IMR-90 (cell line): ENCODE measurements around the gene RASGRF2. TPM values are rescaled to one million over a fixed set of nuclear protein-coding genes. Genes with fewer than 3 reads are reported as not detected.

Experiments used
- ATAC-seq: fragments of 200-7000 bp; cut with Tn5 transposase; 2 replicates; pipeline ENCODE4 v1.9.1; 2020; ENCODE audit warnings: low read depth, mild to moderate bottlenecking, moderate library complexity
- BruUV-seq: library from RNA; stranded (reverse); fragments of 400-500 nt; replicated peaks from 2 replicates; lab custom pipeline; 2021; lab: Mats Ljungman, UMichigan
- CTCF ChIA-PET: fragments of 300-600 bp; formaldehyde crosslinking; extraction: SDS; loops from one replicate; lab custom pipeline; 2021; ENCODE audit warnings: antibody characterized with exemption; lab: Yijun Ruan, JAX
- POLR2A ChIA-PET: fragments of 300-600 bp; sonication (Branson Sonifier 250); formaldehyde crosslinking; loops from one replicate; lab custom pipeline; 2022; ENCODE audit warnings: antibody characterized with exemption; ENCODE audit not compliant: unreplicated experiment; lab: Charles Lee
- DNase-seq: peaks from one replicate; pipeline ENCODE4 v3.0.0; 2013
- H2AFZ ChIP-seq: replicated peaks from 2 replicates; pipeline ENCODE3; 2013; ENCODE audit warnings: low read length, mild to moderate bottlenecking; ENCODE audit not compliant: poor library complexity
- H2AK5ac ChIP-seq: 2 replicates; pipeline ENCODE4 v1.6.1; 2013; ENCODE audit warnings: low read depth, low read length, inconsistent platforms
- H2AK9ac ChIP-seq: replicated peaks from 2 replicates; pipeline ENCODE3; 2013; ENCODE audit warnings: mild to moderate bottlenecking, low read depth, low read length, moderate library complexity; ENCODE audit not compliant: poor library complexity
- H2BK120ac ChIP-seq: 2 replicates; pipeline ENCODE4 v1.6.1; 2013; ENCODE audit warnings: low read depth, low read length, inconsistent platforms
- H2BK15ac ChIP-seq: 3 replicates; pipeline ENCODE4 v1.6.1; 2013; ENCODE audit warnings: low read depth, low read length, inconsistent platforms
- H2BK20ac ChIP-seq: 2 replicates; pipeline ENCODE4 v1.6.1; 2013; ENCODE audit warnings: low read depth, mild to moderate bottlenecking, inconsistent platforms, low read length, moderate library complexity
- H2BK5ac ChIP-seq: 2 replicates; pipeline ENCODE4 v1.6.1; 2013; ENCODE audit warnings: mild to moderate bottlenecking, low read depth, low read length, inconsistent platforms; ENCODE audit not compliant: poor library complexity, severe bottlenecking
- H3K14ac ChIP-seq: replicated peaks from 2 replicates; pipeline ENCODE4 v1.6.1; 2013; ENCODE audit warnings: low read depth, low read length, inconsistent platforms
- H3K18ac ChIP-seq: 2 replicates; pipeline ENCODE4 v1.6.1; 2013; ENCODE audit warnings: low read depth, low read length, control low read depth
- H3K23ac ChIP-seq: 2 replicates; pipeline ENCODE4 v1.6.1; 2013; ENCODE audit warnings: low read depth, low read length, inconsistent platforms
- H3K27ac ChIP-seq: 2 replicates; pipeline ENCODE4 v1.5.1; 2013; ENCODE audit warnings: mild to moderate bottlenecking, control low read depth, low read length; ENCODE audit not compliant: insufficient read depth
- H3K27me3 ChIP-seq: 2 replicates; pipeline ENCODE4 v1.6.1; 2013; ENCODE audit warnings: low read length; ENCODE audit not compliant: control insufficient read depth, insufficient read depth
- H3K36me3 ChIP-seq: 2 replicates; pipeline ENCODE4 v1.6.1; 2013; ENCODE audit warnings: low read length, mixed read lengths; ENCODE audit not compliant: control insufficient read depth, insufficient read depth
- H3K4ac ChIP-seq: 2 replicates; pipeline ENCODE4 v1.6.1; 2013; ENCODE audit warnings: low read depth, low read length, inconsistent platforms
- H3K4me1 ChIP-seq: 2 replicates; pipeline ENCODE4 v1.6.1; 2013; ENCODE audit warnings: low read length, mixed read lengths; ENCODE audit not compliant: control insufficient read depth, insufficient read depth
- H3K4me2 ChIP-seq: 2 replicates; pipeline ENCODE4 v1.6.1; 2013; ENCODE audit warnings: low read depth, mild to moderate bottlenecking, control low read depth, low read length, moderate library complexity
- H3K4me3 ChIP-seq: 2 replicates; pipeline ENCODE4 v1.5.1; 2013; ENCODE audit warnings: low read depth, mild to moderate bottlenecking, control low read depth, low read length, moderate library complexity; ENCODE audit not compliant: insufficient read depth
- H3K56ac ChIP-seq: 2 replicates; pipeline ENCODE4 v1.6.1; 2013; ENCODE audit warnings: low read length, inconsistent platforms; ENCODE audit not compliant: insufficient read depth; ENCODE audit errors: extremely low read depth
- H3K79me1 ChIP-seq, 2 experiments: 2 replicates each; pipeline ENCODE4 v1.6.1; 2013; ENCODE audit warnings: low read length in 2 of 2, inconsistent platforms in 1 of 2, low read depth in 1 of 2
- H3K9ac ChIP-seq: 2 replicates; pipeline ENCODE4 v1.6.1; 2013; ENCODE audit warnings: low read depth, low read length, control low read depth
- H3K9me1 ChIP-seq: 2 replicates; pipeline ENCODE4 v1.6.1; 2013; ENCODE audit warnings: low read length, inconsistent platforms; ENCODE audit not compliant: insufficient read depth
- H3K9me3 ChIP-seq: 2 replicates; pipeline ENCODE4 v1.6.1; 2013; ENCODE audit warnings: low read length; ENCODE audit not compliant: control insufficient read depth, insufficient read depth
- H4K20me1 ChIP-seq: 2 replicates; pipeline ENCODE4 v1.6.1; 2013; ENCODE audit warnings: low read length, inconsistent platforms; ENCODE audit not compliant: insufficient read depth
- H4K5ac ChIP-seq: 2 replicates; pipeline ENCODE4 v1.6.1; 2013; ENCODE audit warnings: mild to moderate bottlenecking, low read depth, low read length, control low read depth
- H4K8ac ChIP-seq, 2 experiments: 2 replicates each; pipeline ENCODE4 v1.6.1; 2013; ENCODE audit warnings: low read depth in 2 of 2, low read length in 2 of 2, control low read depth in 1 of 2, inconsistent platforms in 1 of 2
- H4K91ac ChIP-seq: 2 replicates; pipeline ENCODE4 v1.6.1; 2013; ENCODE audit warnings: low read depth, low read length, inconsistent platforms; ENCODE audit not compliant: insufficient read depth
- CEBPB ChIP-seq: IDR thresholded peaks from 2 replicates; pipeline ENCODE4 v1.6.1; 2012; ENCODE audit warnings: low read depth, low read length, improper control_type of control experiment
- CHD1 ChIP-seq: IDR thresholded peaks from 2 replicates; pipeline ENCODE4 v1.6.1; 2012; ENCODE audit warnings: low read depth, low read length, improper control_type of control experiment
- CTCF ChIP-seq: conservative IDR thresholded peaks from 2 replicates; pipeline ENCODE4 v1.5.1; 2012; ENCODE audit warnings: mild to moderate bottlenecking, low read depth, low read length, improper control_type of control experiment
- ELK1 ChIP-seq: fragments of 150-350 bp; IDR thresholded peaks from 2 replicates; pipeline ENCODE4 v1.6.1; 2016; ENCODE audit warnings: low read depth, mild to moderate bottlenecking, low read length, moderate library complexity, borderline replicate concordance
- FOS ChIP-seq: fragments of 150-350 bp; IDR thresholded peaks from 2 replicates; pipeline ENCODE4 v1.6.1; 2016; ENCODE audit warnings: low read depth, low read length
- MAFK ChIP-seq: IDR thresholded peaks from 2 replicates; pipeline ENCODE4 v1.6.1; 2012; ENCODE audit warnings: low read depth, low read length, improper control_type of control experiment
- MAZ ChIP-seq: IDR thresholded peaks from 2 replicates; pipeline ENCODE4 v1.6.1; 2012; ENCODE audit warnings: low read depth, mild to moderate bottlenecking, low read length, improper control_type of control experiment, moderate library complexity, borderline replicate concordance
- MXI1 ChIP-seq: IDR thresholded peaks from 2 replicates; pipeline ENCODE4 v1.6.1; 2012; ENCODE audit warnings: low read depth, mild to moderate bottlenecking, low read length, moderate library complexity, borderline replicate concordance
- NFE2L2 ChIP-seq: fragments of 150-350 bp; IDR thresholded peaks from 2 replicates; pipeline ENCODE4 v1.6.1; 2016; ENCODE audit warnings: low read depth, mild to moderate bottlenecking, low read length
- POLR2A ChIP-seq: IDR thresholded peaks from 2 replicates; pipeline ENCODE4 v1.6.1; 2012; ENCODE audit warnings: mild to moderate bottlenecking, low read depth, low read length
- RAD21 ChIP-seq: IDR thresholded peaks from 2 replicates; pipeline ENCODE4 v1.6.1; 2012; ENCODE audit warnings: low read length, improper control_type of control experiment
- RCOR1 ChIP-seq: IDR thresholded peaks from 2 replicates; pipeline ENCODE4 v1.6.1; 2012; ENCODE audit warnings: mild to moderate bottlenecking, low read length, improper control_type of control experiment; ENCODE audit not compliant: insufficient replicate concordance
- RFX5 ChIP-seq: IDR thresholded peaks from 2 replicates; pipeline ENCODE4 v1.8.0; 2012; ENCODE audit warnings: low read depth, mild to moderate bottlenecking, low read length, moderate library complexity
- SMC3 ChIP-seq: fragments of 150-350 bp; IDR thresholded peaks from 2 replicates; pipeline ENCODE4 v1.6.1; 2016; ENCODE audit warnings: low read depth, mild to moderate bottlenecking, antibody characterized with exemption, low read length, moderate library complexity
- USF2 ChIP-seq: fragments of 150-350 bp; IDR thresholded peaks from 2 replicates; pipeline ENCODE4 v1.6.1; 2017; ENCODE audit warnings: mild to moderate bottlenecking, antibody characterized with exemption, low read length, low read depth
- WGBS, 2 experiments: methylation state at CpG; one replicate each; pipeline versions ENCODE4 v1.1.5 to v1.1.7; 2013; ENCODE audit warnings: missing lambda C conversion rate in 2 of 2; ENCODE audit not compliant: insufficient read length in 1 of 2; ENCODE audit errors: extremely low coverage in 2 of 2; 5-methylcytosine and 5-hydroxymethylcytosine counted together
- dilution Hi-C: fragments of 300-500 bp; cut with HindIII; formaldehyde crosslinking; loops from one replicate; pipeline ENCODE4 v1.14.3; 2018; ENCODE audit warnings: low sequenced_read_pairs; ENCODE audit not compliant: unreplicated experiment
- in situ Hi-C: fragments of 300-500 bp; cut with MboI; formaldehyde crosslinking; loops from 3 replicates; pipeline ENCODE4 v1.14.3; 2019; ENCODE audit warnings: low sequenced_read_pairs, inconsistent platforms, mixed read lengths
- intact Hi-C: fragments of 100-400 bp; cut with micrococcal nuclease; formaldehyde crosslinking; loops from 2 replicates; pipeline ENCODE4 v1.10.0; 2022
- polyA plus RNA-seq, 3 experiments: library from polyadenylated mRNA; depleted of rRNA; stranded (reverse); fragments of >200 nt; gene quantifications; 2 replicates each; pipeline ENCODE4 v1.2.3, GENCODE V29; 2012; ENCODE audit warnings: low replicate concordance in 1 of 3
- total RNA-seq: library from RNA; depleted of rRNA; stranded (reverse); fragments of >200 nt; gene quantifications from 2 replicates; pipeline ENCODE4 v1.2.3, GENCODE V29; 2012

Gene RASGRF2
- total and polyA plus RNA-seq, 2 of the 4 experiments (the other 2 are of a cell fraction): 2.9 to 5.0 TPM

GRCh38 chr5:81091199-81091598 is 131.0 kb downstream of the RASGRF2 start:
- dilution Hi-C loops: no loop called here
- ChIA-PET POLR2A (no interaction called here), CTCF (no interaction called here)

More at GRCh38 chr5:81091199-81091598, 131.0 kb downstream of the RASGRF2 start:
- no peak overlapping the region for H3K23ac ChIP-seq
- no peak overlapping the region for H3K4me2 ChIP-seq
- peaks cover 4% of the 10 kb centered on the region; the same call in 1 of the 2 replicates for H3K9me1 ChIP-seq
- BruUV-seq: no TSS peak
- no peak overlapping the region for H3K18ac ChIP-seq
- H2AFZ ChIP-seq: no peak overlapping the region
- no peak overlapping the region for H3K4me3 ChIP-seq
- intact Hi-C loops (no loop called here), in situ Hi-C loops (no loop called here)
- DNase-seq (no peak), ATAC-seq (no peak)
- no peak overlapping the region for H3K9ac ChIP-seq
- peaks cover 18% of the 10 kb centered on the region for H3K36me3 ChIP-seq
- H4K8ac ChIP-seq: no peak overlapping the region
- WGBS, 2 experiments: 80% methylated on average over 2 of the region's 3 CpGs; no CpG with 5 or more reads in 1 of the 2 experiments
- no peaks in the 10 kb centered on the region for H3K9me3 ChIP-seq
- peaks cover 0 to 15% of the 10 kb centered on the region in 2 experiments; a peak in 3 of 4 replicates for H3K79me1 ChIP-seq
- no peaks in the 10 kb centered on the region for H3K4me1 ChIP-seq
- TF ChIP-seq MAFK (no peak), NFE2L2 (no peak), MXI1 (no peak), ELK1 (no peak), POLR2A (no peak), CTCF (no peak), CEBPB (no peak), RCOR1 (no peak), FOS (no peak), USF2 (no peak), MAZ (no peak), SMC3 (no peak), RAD21 (no peak), CHD1 (no peak), RFX5 (no peak)
- no peak overlapping the region for H2BK120ac ChIP-seq
- no peaks in the 10 kb centered on the region for H4K20me1 ChIP-seq
- no peak overlapping the region for H4K91ac ChIP-seq
- no peak overlapping the region for H3K56ac ChIP-seq
- no peaks in the 10 kb centered on the region for H3K27me3 ChIP-seq
- no peak overlapping the region for H3K4ac ChIP-seq
- no peak overlapping the region for H4K5ac ChIP-seq
- no peak overlapping the region for H3K27ac ChIP-seq
- H2AK5ac ChIP-seq: no peak overlapping the region
- no peak overlapping the region for H2BK20ac ChIP-seq
- H2BK15ac ChIP-seq: no peak overlapping the region
- no peak overlapping the region for H2AK9ac ChIP-seq
- H3K14ac ChIP-seq: no peak overlapping the region
- H2BK5ac ChIP-seq: no peak overlapping the region
